Activated T-cell treated with anti-CD3 and anti-CD28 coated beads, Interleukin-2, amount 50 U/mL, for 72 hours (primary cell): ENCODE data around the gene CEP128. TPM values are rescaled to one million over a fixed set of nuclear protein-coding genes. Genes with fewer than 3 reads are reported as not detected.

ENCODE experiments used
- ATAC-seq, 2 donors: fragments of 150-1000 bp; cut with Tn5 transposase; replicated peaks in 1 of 2; 2 replicates each; pipeline ENCODE4 v1.10.0; 2021; ENCODE audit warnings: moderate library complexity in 2 of 2, mild to moderate bottlenecking in 1 of 2
- DNase-seq, 2 donors: peaks; one replicate each; pipeline ENCODE4 v3.0.0; 2021 to 2022; ENCODE audit warnings: mixed read lengths in 1 of 2
- H3K27ac Mint-ChIP-seq: one replicate; pipeline ENCODE4 v1.8.0; 2022; ENCODE audit warnings: mild to moderate bottlenecking, moderate library complexity, mixed read lengths
- H3K27me3 Mint-ChIP-seq: one replicate; pipeline ENCODE4 v1.8.0; 2022; ENCODE audit warnings: low read depth, mixed read lengths
- H3K36me3 Mint-ChIP-seq, 2 donors: one replicate each; pipeline ENCODE4 v1.8.0; 2022; ENCODE audit warnings: mixed read lengths in 2 of 2, mild to moderate bottlenecking in 1 of 2; ENCODE audit not compliant: insufficient read depth in 2 of 2
- H3K4me1 Mint-ChIP-seq: one replicate; pipeline ENCODE4 v1.8.0; 2022; ENCODE audit warnings: low read depth, mixed read lengths
- H3K4me3 Mint-ChIP-seq, 2 donors: one replicate each; pipeline ENCODE4 v1.8.0; 2022; ENCODE audit warnings: mild to moderate bottlenecking in 2 of 2, mixed read lengths in 2 of 2, moderate library complexity in 2 of 2
- H3K9me3 Mint-ChIP-seq, 2 donors: one replicate each; pipeline ENCODE4 v1.8.0; 2022; ENCODE audit warnings: mixed read lengths in 2 of 2
- total RNA-seq, 2 donors: library from RNA; stranded (reverse); gene quantifications; one replicate each; pipeline ENCODE4 v1.2.3, GENCODE V29; 2022

CEP128 gene
- total RNA-seq, 2 donors from 2014 or later = 14.2 to 16.9 TPM

DNA sequence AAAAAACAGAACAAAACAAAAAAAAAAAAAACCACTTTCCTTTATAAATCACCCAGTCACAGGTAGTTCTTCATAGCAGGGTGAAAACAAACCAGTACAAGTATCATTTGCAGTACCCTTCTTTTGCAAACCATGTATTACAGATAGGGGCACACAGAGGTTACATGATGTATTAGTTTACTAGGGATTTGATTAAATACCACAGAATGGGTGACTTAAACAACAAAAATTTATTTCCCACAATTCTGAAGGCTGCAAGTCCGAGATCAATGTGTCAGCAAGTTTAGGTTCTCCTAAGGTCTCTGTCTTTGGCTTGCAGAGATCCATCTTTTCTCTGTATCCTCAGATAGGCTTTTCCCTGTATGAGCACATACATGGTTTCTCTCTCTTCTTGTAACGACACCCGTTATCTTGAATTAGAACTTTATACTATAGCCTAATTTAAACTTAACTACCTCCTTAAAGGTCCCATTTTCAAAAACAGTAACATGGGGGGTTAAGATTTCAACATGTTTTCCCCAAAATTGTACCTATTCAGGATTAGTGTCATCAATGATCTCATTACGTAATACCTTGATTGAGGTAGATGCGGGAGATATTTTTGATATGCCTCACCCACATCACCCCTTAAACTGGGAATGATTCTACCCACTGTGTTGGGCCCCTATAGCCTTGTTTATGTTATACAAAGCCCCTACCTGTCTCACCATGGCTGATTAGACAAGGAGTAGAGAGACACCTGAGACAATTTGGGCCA is 3.5 kb upstream of the CEP128 start:
- Mint-ChIP-seq H3K36me3 (peaks cover 2 to 6% of the 10 kb centered on the region in 2 donors), H3K4me1 (peaks cover 37% of the 10 kb centered on the region), H3K27ac (no peak overlapping the region), H3K9me3 (peaks cover 5 to 7% of the 10 kb centered on the region in 2 donors), H3K4me3 (no peak overlapping the region), H3K27me3 (peaks cover 11% of the 10 kb centered on the region)
- DNase-seq = no peak
- ATAC-seq = no peak

GRCh38 chr14:80942191-80942600 is 658 bp upstream of the CEP128 start:
- DNase-seq (peak in 1 of 2 donors; percentile 34), ATAC-seq (peak; percentile 44 to 68)
- peak overlapping the region; percentile 84 for H3K27ac Mint-ChIP-seq
- H3K4me1 Mint-ChIP-seq = peaks cover 40% of the 10 kb centered on the region
- peak overlapping the region; percentile 85 to 90 for H3K4me3 Mint-ChIP-seq
- peaks cover 5% of the 10 kb centered on the region in 2 donors for H3K9me3 Mint-ChIP-seq
- peaks cover 5% of the 10 kb centered on the region in 2 donors for H3K36me3 Mint-ChIP-seq
- H3K27me3 Mint-ChIP-seq = no peaks in the 10 kb centered on the region

- H3K4me1 Mint-ChIP-seq = peaks cover 31% of the 10 kb centered on the region
- no peaks in the 10 kb centered on the region for H3K27me3 Mint-ChIP-seq
- DNase-seq (peak; percentile 31 to 35), ATAC-seq (peak; percentile 69)
- H3K36me3 Mint-ChIP-seq = peaks cover 1 to 7% of the 10 kb centered on the region in 2 donors
- H3K9me3 Mint-ChIP-seq = peaks cover 0 to 1% of the 10 kb centered on the region in 2 donors
- peak overlapping the region; percentile 36 for H3K27ac Mint-ChIP-seq
- peak overlapping the region; percentile 31 to 85 for H3K4me3 Mint-ChIP-seq
These were observed 1.4 kb downstream of the CEP128 start for GRCh38 chr14:80940146-80940545.

- H3K36me3 Mint-ChIP-seq = peaks cover 7 to 31% of the 10 kb centered on the region in 2 donors
These were observed 7.9 kb downstream of the CEP128 start for GRCh38 chr14:80933686-80934085.

DNA sequence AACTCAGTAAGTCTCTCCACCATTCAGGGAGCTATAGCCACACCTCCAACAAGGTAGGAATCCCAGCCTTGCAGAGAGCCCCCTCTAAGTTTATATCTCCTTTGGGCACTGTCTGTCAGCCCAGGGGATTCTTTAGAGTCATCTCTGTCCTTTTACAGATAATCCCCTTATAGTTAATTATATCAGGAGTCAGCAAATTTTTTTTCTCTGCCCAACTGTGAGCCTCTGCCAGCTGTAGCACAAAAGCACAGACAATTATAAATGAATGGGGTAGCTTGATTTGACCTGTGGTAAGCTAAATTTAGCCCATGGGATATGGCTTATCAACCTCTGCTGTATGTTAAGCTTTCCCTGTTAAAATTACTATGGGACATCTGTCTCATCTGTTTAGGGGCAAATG is 8.3 kb downstream of the CEP128 start:
- ATAC-seq = no peak
- Mint-ChIP-seq H3K9me3 (peaks cover 0 to 1% of the 10 kb centered on the region in 2 donors), H3K27me3 (no peaks in the 10 kb centered on the region), H3K4me3 (no peak overlapping the region), H3K27ac (no peak overlapping the region), H3K36me3 (peaks cover 7 to 32% of the 10 kb centered on the region in 2 donors), H3K4me1 (peaks cover 41% of the 10 kb centered on the region)
- DNase-seq = no peak

More at GRCh38 chr14:80933686-80934085, 7.9 kb downstream of the CEP128 start:
- H3K27ac Mint-ChIP-seq = no peak overlapping the region
- no peaks in the 10 kb centered on the region for H3K27me3 Mint-ChIP-seq
- H3K4me3 Mint-ChIP-seq = no peak overlapping the region
- DNase-seq (no peak), ATAC-seq (no peak)
- peaks cover 41% of the 10 kb centered on the region for H3K4me1 Mint-ChIP-seq
- no peaks in the 10 kb centered on the region for H3K9me3 Mint-ChIP-seq

GRCh38 chr14:80930836-80931389 is 10.6 kb downstream of the CEP128 start:
- peaks cover 36% of the 10 kb centered on the region for H3K4me1 Mint-ChIP-seq
- DNase-seq = peak; percentile 62 to 77
- H3K36me3 Mint-ChIP-seq = peaks cover 7 to 31% of the 10 kb centered on the region in 2 donors

GRCh38 chr14:80930095-80930494 is 11.4 kb downstream of the CEP128 start:
- Mint-ChIP-seq H3K4me1 (peaks cover 43% of the 10 kb centered on the region), H3K27me3 (no peaks in the 10 kb centered on the region), H3K27ac (peak overlapping the region; percentile 55), H3K4me3 (peak overlapping the region; percentile 51 to 68), H3K9me3 (peaks cover 2% of the 10 kb centered on the region in 2 donors), H3K36me3 (peaks cover 10 to 30% of the 10 kb centered on the region in 2 donors)
- ATAC-seq (no peak), DNase-seq (no peak)

More at GRCh38 chr14:80930836-80931389, 10.6 kb downstream of the CEP128 start:
- peak; percentile 97 to 98 for ATAC-seq
- Mint-ChIP-seq H3K4me3 (peak overlapping the region; percentile 51 to 68), H3K9me3 (peaks cover 2% of the 10 kb centered on the region in 2 donors), H3K27ac (peak overlapping the region; percentile 25), H3K27me3 (no peaks in the 10 kb centered on the region)

GRCh38 chr14:80927083-80927989 is 14.2 kb downstream of the CEP128 start:
- Mint-ChIP-seq H3K4me3 (no peak overlapping the region), H3K27me3 (no peaks in the 10 kb centered on the region), H3K9me3 (peaks cover 2% of the 10 kb centered on the region in 2 donors), H3K36me3 (peaks cover 6 to 23% of the 10 kb centered on the region in 2 donors), H3K27ac (no peak overlapping the region), H3K4me1 (peaks cover 47% of the 10 kb centered on the region)
- ATAC-seq (no peak), DNase-seq (no peak)

- H3K27ac Mint-ChIP-seq = no peak overlapping the region
- H3K9me3 Mint-ChIP-seq = peaks cover 2% of the 10 kb centered on the region in 2 donors
- H3K4me3 Mint-ChIP-seq = no peak overlapping the region
- ATAC-seq (no peak), DNase-seq (no peak)
- H3K36me3 Mint-ChIP-seq = peaks cover 6 to 17% of the 10 kb centered on the region in 2 donors
- H3K27me3 Mint-ChIP-seq = no peaks in the 10 kb centered on the region
- H3K4me1 Mint-ChIP-seq = peaks cover 42% of the 10 kb centered on the region
These were observed 15.0 kb downstream of the CEP128 start for GRCh38 chr14:80926397-80927082.

- H3K4me1 Mint-ChIP-seq = peaks cover 22% of the 10 kb centered on the region
- H3K27me3 Mint-ChIP-seq = no peaks in the 10 kb centered on the region
- ATAC-seq (no peak), DNase-seq (no peak)
- no peak overlapping the region for H3K4me3 Mint-ChIP-seq
- H3K36me3 Mint-ChIP-seq = peaks cover 4 to 11% of the 10 kb centered on the region in 2 donors
- H3K9me3 Mint-ChIP-seq = peaks cover 2% of the 10 kb centered on the region in 2 donors
- no peak overlapping the region for H3K27ac Mint-ChIP-seq
These were observed 17.0 kb downstream of the CEP128 start for GRCh38 chr14:80924365-80925103.

- no peak for DNase-seq
- Mint-ChIP-seq H3K9me3 (peaks cover 1 to 2% of the 10 kb centered on the region in 2 donors), H3K36me3 (peaks cover 4 to 6% of the 10 kb centered on the region in 2 donors), H3K27ac (no peak overlapping the region), H3K27me3 (no peaks in the 10 kb centered on the region), H3K4me3 (no peak overlapping the region), H3K4me1 (peaks cover 21% of the 10 kb centered on the region)
- no peak for ATAC-seq
These were observed 18.2 kb downstream of the CEP128 start for GRCh38 chr14:80923368-80923767.

- no peak overlapping the region for H3K4me3 Mint-ChIP-seq
- H3K27ac Mint-ChIP-seq = no peak overlapping the region
- ATAC-seq (no peak), DNase-seq (no peak)
- H3K27me3 Mint-ChIP-seq = no peaks in the 10 kb centered on the region
- peaks cover 3 to 15% of the 10 kb centered on the region in 2 donors for H3K36me3 Mint-ChIP-seq
- H3K4me1 Mint-ChIP-seq = peaks cover 19% of the 10 kb centered on the region
- no peaks in the 10 kb centered on the region for H3K9me3 Mint-ChIP-seq
These were observed 21.9 kb downstream of the CEP128 start for GRCh38 chr14:80919622-80920021.
